PC-9 (cell line): Measurements from ENCODE around the gene UTP14C.

ENCODE experiments used
- EZH2 ChIP-seq: fragments of 200-600 bp; sonication (generic); IDR thresholded peaks from 2 replicates; pipeline ENCODE4 v1.8.0; 2017; ENCODE audit warnings: antibody characterized with exemption, low read depth
- TF ChIP-seq, protein P1 (sequence below): fragments of 200-600 bp; sonication (generic); conservative IDR thresholded peaks from 2 replicates; pipeline ENCODE4 v1.6.1; 2017; ENCODE audit warnings: mixed run types, antibody characterized with exemption, mild to moderate bottlenecking, moderate library complexity

DNA sequence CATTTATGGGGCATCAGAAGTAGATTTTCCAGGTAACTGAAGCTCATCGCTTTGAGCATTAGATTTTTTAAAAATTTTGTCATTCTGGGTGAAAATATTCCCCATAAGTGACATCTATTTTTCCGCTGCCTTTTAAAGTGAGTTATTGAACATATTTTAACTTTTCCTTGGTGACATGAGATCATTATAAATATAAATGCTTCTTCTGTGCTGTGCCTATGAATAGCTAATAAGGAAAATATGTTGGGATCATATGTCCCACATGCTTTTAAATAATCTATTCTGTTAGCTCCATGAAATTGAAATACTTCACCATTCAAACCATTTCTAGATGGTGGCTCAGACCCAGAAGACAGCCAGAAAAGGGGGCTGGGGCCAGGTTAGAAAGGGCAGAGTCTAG, 27.3 kb upstream of the UTP14C start:
- TF ChIP-seq EZH2 = no peak
- TF ChIP-seq, protein P1, sequence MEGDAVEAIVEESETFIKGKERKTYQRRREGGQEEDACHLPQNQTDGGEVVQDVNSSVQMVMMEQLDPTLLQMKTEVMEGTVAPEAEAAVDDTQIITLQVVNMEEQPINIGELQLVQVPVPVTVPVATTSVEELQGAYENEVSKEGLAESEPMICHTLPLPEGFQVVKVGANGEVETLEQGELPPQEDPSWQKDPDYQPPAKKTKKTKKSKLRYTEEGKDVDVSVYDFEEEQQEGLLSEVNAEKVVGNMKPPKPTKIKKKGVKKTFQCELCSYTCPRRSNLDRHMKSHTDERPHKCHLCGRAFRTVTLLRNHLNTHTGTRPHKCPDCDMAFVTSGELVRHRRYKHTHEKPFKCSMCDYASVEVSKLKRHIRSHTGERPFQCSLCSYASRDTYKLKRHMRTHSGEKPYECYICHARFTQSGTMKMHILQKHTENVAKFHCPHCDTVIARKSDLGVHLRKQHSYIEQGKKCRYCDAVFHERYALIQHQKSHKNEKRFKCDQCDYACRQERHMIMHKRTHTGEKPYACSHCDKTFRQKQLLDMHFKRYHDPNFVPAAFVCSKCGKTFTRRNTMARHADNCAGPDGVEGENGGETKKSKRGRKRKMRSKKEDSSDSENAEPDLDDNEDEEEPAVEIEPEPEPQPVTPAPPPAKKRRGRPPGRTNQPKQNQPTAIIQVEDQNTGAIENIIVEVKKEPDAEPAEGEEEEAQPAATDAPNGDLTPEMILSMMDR = no peak
